ENCODE measurements around the gene IKZF1. TPM values are rescaled to one million over a fixed set of nuclear protein-coding genes. Genes with fewer than 3 reads are reported as not detected.

IKZF1 gene
- total RNA-seq, 2 experiments from 2014 or later: 213 to 226 TPM

DNA sequence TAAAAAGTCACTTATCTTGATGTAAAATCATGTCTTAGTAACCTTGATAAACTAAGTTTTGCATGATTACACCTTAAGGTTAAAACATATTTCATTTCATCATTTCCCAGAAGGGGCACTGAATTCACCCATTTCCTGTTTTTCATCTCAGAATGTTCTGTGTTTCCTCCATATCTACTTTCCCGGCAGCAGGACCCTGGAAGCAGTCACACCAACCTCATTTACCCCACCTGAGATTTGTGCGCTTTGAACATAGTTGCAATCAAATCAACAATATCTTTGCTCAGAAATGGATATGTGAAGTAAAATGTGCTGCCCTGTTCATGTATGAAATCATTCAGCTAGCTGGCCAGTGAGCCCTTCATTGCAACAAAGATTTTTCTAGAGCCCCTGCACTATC is 46.8 kb downstream of the IKZF1 start:
- Mint-ChIP-seq H3K9me3 (no peaks in the 10 kb centered on the region), H3K27ac (peak overlapping the region; percentile 95), H3K4me1 (ENCODE audit: low read depth) (peaks cover 96% of the 10 kb centered on the region), H3K4me3 (peak overlapping the region; percentile 33), H3K27me3 (ENCODE audit: low read depth) (no peaks in the 10 kb centered on the region), H3K36me3 (ENCODE audit: low read depth) (peaks cover 78% of the 10 kb centered on the region)
- intact Hi-C loops (cut with micrococcal nuclease): loop anchor here (5.0 kb wide), 1 partner anchor 771 kb away; no protein-coding TSS in a partner anchor
- CTCF ChIA-PET: interaction anchor here (0.8 to 18.9 kb wide), 8 partner anchors 15 to 146 kb away, joined by 4 to 264 read pairs (median 9); no protein-coding TSS in a partner anchor
- peak; percentile 64 for DNase-seq

DNA sequence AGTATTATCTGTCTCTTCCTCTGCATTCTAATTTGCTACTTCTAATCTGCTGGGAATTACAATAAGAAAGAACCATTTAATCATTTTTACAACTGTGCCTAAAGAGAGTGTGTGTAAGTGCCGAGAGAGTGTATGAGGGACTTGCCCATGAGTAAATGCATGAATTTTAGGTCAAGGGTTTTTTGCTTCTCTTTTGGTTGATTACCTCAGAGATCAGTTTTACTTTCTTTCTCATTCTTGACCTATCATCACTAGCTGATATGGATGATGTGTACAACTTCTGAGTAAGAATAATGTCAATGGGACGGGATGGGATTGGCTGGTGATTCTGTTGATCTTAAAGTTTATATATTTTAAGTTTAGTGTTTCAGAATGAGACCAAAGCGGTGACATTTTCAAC is 47.8 kb downstream of the IKZF1 start:
- Mint-ChIP-seq H3K27me3 (ENCODE audit: low read depth) (no peaks in the 10 kb centered on the region), H3K27ac (peak overlapping the region; percentile 95), H3K9me3 (no peaks in the 10 kb centered on the region), H3K36me3 (ENCODE audit: low read depth) (peaks cover 80% of the 10 kb centered on the region), H3K4me1 (ENCODE audit: low read depth) (peaks cover 96% of the 10 kb centered on the region), H3K4me3 (peak overlapping the region; percentile 33)
- intact Hi-C loops (cut with micrococcal nuclease): loop anchor here (1.0 to 5.0 kb wide), 9 partner anchors 8 to 770 kb away; no protein-coding TSS in a partner anchor
- peak; percentile 71 for DNase-seq
- CTCF ChIA-PET: interaction anchor here (0.7 to 18.9 kb wide), 7 partner anchors 10 to 210 kb away, joined by 3 to 264 read pairs (median 5); no protein-coding TSS in a partner anchor

GRCh38 chr7:50352751-50353150 is 48.2 kb downstream of the IKZF1 start:
- intact Hi-C loops (cut with micrococcal nuclease): loop anchor here (1.0 to 5.0 kb wide), 9 partner anchors 8 to 770 kb away; no protein-coding TSS in a partner anchor
- H3K36me3 Mint-ChIP-seq (ENCODE audit: low read depth): peaks cover 80% of the 10 kb centered on the region
- no peaks in the 10 kb centered on the region for H3K9me3 Mint-ChIP-seq
- peaks cover 96% of the 10 kb centered on the region for H3K4me1 Mint-ChIP-seq (ENCODE audit: low read depth)
- no peak for DNase-seq
- H3K27me3 Mint-ChIP-seq (ENCODE audit: low read depth): no peaks in the 10 kb centered on the region
- peak overlapping the region; percentile 95 for H3K27ac Mint-ChIP-seq
- CTCF ChIA-PET: interaction anchor here (0.6 to 18.9 kb wide), 8 partner anchors 13 to 210 kb away, joined by 3 to 264 read pairs (median 4); no protein-coding TSS in a partner anchor
- peak overlapping the region; percentile 55 for H3K4me3 Mint-ChIP-seq

GRCh38 chr7:50353201-50353600 is 48.7 kb downstream of the IKZF1 start:
- peak; percentile 60 for DNase-seq
- Mint-ChIP-seq H3K4me1 (ENCODE audit: low read depth) (peaks cover 96% of the 10 kb centered on the region), H3K36me3 (ENCODE audit: low read depth) (peaks cover 80% of the 10 kb centered on the region), H3K9me3 (no peaks in the 10 kb centered on the region), H3K4me3 (peak overlapping the region; percentile 55), H3K27ac (peak overlapping the region; percentile 95), H3K27me3 (ENCODE audit: low read depth) (no peaks in the 10 kb centered on the region)
- intact Hi-C loops (cut with micrococcal nuclease): loop anchor here (5.0 kb wide), 1 partner anchor 769 kb away; no protein-coding TSS in a partner anchor
- CTCF ChIA-PET: interaction anchor here (0.6 to 18.9 kb wide), 6 partner anchors 13 to 211 kb away, joined by 3 to 264 read pairs (median 3); no protein-coding TSS in a partner anchor

DNA sequence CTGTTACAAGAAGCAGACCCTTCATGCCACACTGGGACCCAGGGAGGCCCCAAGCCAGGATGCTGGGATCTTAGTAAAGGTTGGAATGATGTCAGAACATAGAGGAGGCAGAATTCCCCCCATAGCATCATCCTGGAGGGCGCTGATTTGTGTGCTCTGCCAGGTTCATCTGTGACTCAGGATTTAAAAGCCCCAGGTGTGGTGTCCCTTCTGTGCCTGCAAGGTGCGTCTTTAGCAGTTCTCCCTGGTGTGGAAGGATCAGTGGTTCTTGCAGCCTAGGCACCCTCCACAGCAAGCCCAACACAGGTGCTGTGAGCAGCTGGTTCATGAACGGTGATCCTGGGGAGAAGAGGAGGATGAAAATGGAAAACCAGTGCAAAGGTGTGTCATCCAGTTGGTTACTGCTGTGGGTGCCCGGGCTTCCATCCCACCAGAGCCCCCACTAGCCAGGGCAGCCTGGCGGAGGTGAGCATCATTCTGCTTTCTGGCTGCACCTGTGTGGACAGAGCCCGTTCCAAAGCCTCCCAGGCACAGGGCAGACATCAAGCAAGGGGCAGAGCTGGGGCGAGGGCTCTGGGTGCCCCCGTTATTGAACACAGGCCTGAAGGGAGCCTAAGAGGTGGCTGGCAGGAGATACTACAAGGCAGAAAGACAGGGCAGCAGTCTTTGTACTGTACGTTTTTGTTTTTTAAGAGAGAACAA is 49.5 kb downstream of the IKZF1 start:
- Mint-ChIP-seq H3K27me3 (ENCODE audit: low read depth) (no peaks in the 10 kb centered on the region), H3K27ac (peak overlapping the region; percentile 95), H3K4me1 (ENCODE audit: low read depth) (peaks cover 96% of the 10 kb centered on the region), H3K9me3 (no peaks in the 10 kb centered on the region), H3K36me3 (ENCODE audit: low read depth) (peaks cover 75% of the 10 kb centered on the region), H3K4me3 (peak overlapping the region; percentile 55)
- CTCF ChIA-PET: interaction anchor here (0.7 to 18.9 kb wide), 3 partner anchors 12 to 34 kb away, joined by 3 to 264 read pairs (median 3); no protein-coding TSS in a partner anchor
- peak; percentile 60 for DNase-seq
- intact Hi-C loops (cut with micrococcal nuclease): loop anchor here (5.0 kb wide), 1 partner anchor 768 kb away; no protein-coding TSS in a partner anchor

GRCh38 chr7:50355817-50356178 is 51.3 kb downstream of the IKZF1 start:
- H3K27me3 Mint-ChIP-seq (ENCODE audit: low read depth): no peaks in the 10 kb centered on the region
- intact Hi-C loops (cut with micrococcal nuclease): no loop called here
- peak overlapping the region; percentile 100 for H3K27ac Mint-ChIP-seq
- peaks cover 95% of the 10 kb centered on the region for H3K4me1 Mint-ChIP-seq (ENCODE audit: low read depth)
- DNase-seq: no peak
- peak overlapping the region; percentile 32 for H3K4me3 Mint-ChIP-seq
- H3K36me3 Mint-ChIP-seq (ENCODE audit: low read depth): peaks cover 81% of the 10 kb centered on the region
- H3K9me3 Mint-ChIP-seq: no peaks in the 10 kb centered on the region
- CTCF ChIA-PET: interaction anchor here (1.2 to 2.1 kb wide), 6 partner anchors 9 to 150 kb away, joined by 3 to 7 read pairs (median 4); no protein-coding TSS in a partner anchor

- Mint-ChIP-seq H3K9me3 (no peaks in the 10 kb centered on the region), H3K4me1 (ENCODE audit: low read depth) (peaks cover 95% of the 10 kb centered on the region), H3K27me3 (ENCODE audit: low read depth) (no peaks in the 10 kb centered on the region), H3K36me3 (ENCODE audit: low read depth) (peaks cover 84% of the 10 kb centered on the region), H3K4me3 (peak overlapping the region; percentile 32), H3K27ac (peak overlapping the region; percentile 100)
- intact Hi-C loops (cut with micrococcal nuclease): no loop called here
- DNase-seq: no peak
- CTCF ChIA-PET: interaction anchor here (1.4 to 18.5 kb wide), 5 partner anchors 8 to 151 kb away, joined by 4 to 264 read pairs (median 7); no protein-coding TSS in a partner anchor
Measured at GRCh38 chr7:50356212-50356944, 51.9 kb downstream of the IKZF1 start.

DNA sequence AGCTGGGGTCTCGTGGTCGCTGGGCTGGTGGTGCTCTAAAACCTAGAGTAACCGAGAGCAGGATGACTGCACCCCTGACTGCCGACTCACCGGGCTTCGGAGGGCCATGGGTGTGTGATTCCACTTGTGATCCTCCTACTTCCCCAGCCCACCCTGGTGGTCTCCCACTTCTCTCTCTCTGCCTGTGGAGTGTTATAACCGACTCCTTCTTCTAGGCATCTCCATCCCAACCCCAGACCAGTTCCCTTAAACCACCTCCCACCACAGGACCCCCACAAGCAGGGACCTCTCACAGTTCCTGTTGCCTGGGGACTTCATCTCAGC is 52.4 kb downstream of the IKZF1 start:
- Mint-ChIP-seq H3K4me1 (ENCODE audit: low read depth) (peaks cover 95% of the 10 kb centered on the region), H3K9me3 (no peaks in the 10 kb centered on the region), H3K36me3 (ENCODE audit: low read depth) (peaks cover 85% of the 10 kb centered on the region), H3K27me3 (ENCODE audit: low read depth) (no peaks in the 10 kb centered on the region), H3K27ac (peak overlapping the region; percentile 100), H3K4me3 (peak overlapping the region; percentile 32)
- intact Hi-C loops (cut with micrococcal nuclease): no loop called here
- DNase-seq: no peak
- CTCF ChIA-PET: interaction anchor here (2.0 to 18.5 kb wide), 2 partner anchors 12 to 152 kb away, joined by 7 to 264 read pairs; no protein-coding TSS in a partner anchor

- peaks cover 95% of the 10 kb centered on the region for H3K4me1 Mint-ChIP-seq (ENCODE audit: low read depth)
- peak overlapping the region; percentile 100 for H3K27ac Mint-ChIP-seq
- CTCF ChIA-PET: interaction anchor here (0.6 to 18.5 kb wide), 3 partner anchors 11 to 152 kb away, joined by 3 to 264 read pairs (median 7); no protein-coding TSS in a partner anchor
- peak overlapping the region; percentile 53 for H3K4me3 Mint-ChIP-seq
- no peaks in the 10 kb centered on the region for H3K9me3 Mint-ChIP-seq
- intact Hi-C loops (cut with micrococcal nuclease): no loop called here
- peaks cover 86% of the 10 kb centered on the region for H3K36me3 Mint-ChIP-seq (ENCODE audit: low read depth)
- H3K27me3 Mint-ChIP-seq (ENCODE audit: low read depth): no peaks in the 10 kb centered on the region
- no peak for DNase-seq
Measured at GRCh38 chr7:50357426-50357825, 52.9 kb downstream of the IKZF1 start.

- peak overlapping the region; percentile 53 for H3K4me3 Mint-ChIP-seq
- H3K27ac Mint-ChIP-seq: peak overlapping the region; percentile 100
- intact Hi-C loops (cut with micrococcal nuclease): loop anchor here (1.0 kb wide), 1 partner anchor 9 kb away; no protein-coding TSS in a partner anchor
- no peaks in the 10 kb centered on the region for H3K9me3 Mint-ChIP-seq
- DNase-seq: peak; percentile 64
- H3K4me1 Mint-ChIP-seq (ENCODE audit: low read depth): peaks cover 98% of the 10 kb centered on the region
- CTCF ChIA-PET: interaction anchor here (0.6 to 18.5 kb wide), 6 partner anchors 10 to 215 kb away, joined by 3 to 264 read pairs (median 3); no protein-coding TSS in a partner anchor
- H3K27me3 Mint-ChIP-seq (ENCODE audit: low read depth): no peaks in the 10 kb centered on the region
- H3K36me3 Mint-ChIP-seq (ENCODE audit: low read depth): peaks cover 91% of the 10 kb centered on the region
Measured at GRCh38 chr7:50358041-50358705, 53.7 kb downstream of the IKZF1 start.

- Mint-ChIP-seq H3K4me3 (peak overlapping the region; percentile 53), H3K27me3 (ENCODE audit: low read depth) (no peaks in the 10 kb centered on the region), H3K27ac (peak overlapping the region; percentile 100), H3K36me3 (ENCODE audit: low read depth) (peaks cover 90% of the 10 kb centered on the region), H3K9me3 (no peaks in the 10 kb centered on the region), H3K4me1 (ENCODE audit: low read depth) (peaks cover 98% of the 10 kb centered on the region)
- CTCF ChIA-PET: interaction anchor here (1.0 to 18.5 kb wide), 7 partner anchors 9 to 215 kb away, joined by 3 to 264 read pairs (median 4); no protein-coding TSS in a partner anchor
- intact Hi-C loops (cut with micrococcal nuclease): loop anchor here (1.0 kb wide), 1 partner anchor 9 kb away; no protein-coding TSS in a partner anchor
- DNase-seq: no peak
Measured at GRCh38 chr7:50358779-50359178, 54.3 kb downstream of the IKZF1 start.

Data from activated naive CD4-positive, alpha-beta T cell treated with anti-CD3 and anti-CD28 coated beads for 36 hours (primary cell).